Measurements from ENCODE around the gene KCTD16.
A peak's percentile ranks its signal among the peaks of the same experiment; 100 is the strongest.

The KCTD16 gene

DNA sequence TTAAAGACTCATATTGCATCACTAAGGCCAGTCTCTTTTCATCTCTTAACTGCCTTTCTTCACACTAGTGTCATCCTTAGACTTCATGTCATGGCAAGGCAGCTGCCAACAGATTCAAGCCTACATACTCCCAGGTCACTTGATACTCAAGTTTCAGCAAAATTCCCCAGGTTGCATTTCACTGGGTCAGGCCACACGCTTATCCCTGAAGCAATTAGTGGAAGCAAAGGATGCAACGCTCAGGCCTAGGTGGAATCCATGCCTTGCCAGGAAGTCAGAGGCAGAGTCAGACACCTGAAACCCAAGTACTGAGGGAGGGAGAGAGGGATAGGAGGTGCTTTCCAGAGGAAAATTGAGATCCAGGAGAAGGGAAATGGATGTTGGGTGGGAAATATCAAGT, 29.1 kb upstream of the KCTD16 start:
- Histone ChIP-seq H3K4me1 (peaks cover 11% of the 10 kb centered on the region), H3K9me3 (no peaks in the 10 kb centered on the region), H3K36me3 (replicated peaks) (no peaks in the 10 kb centered on the region), H3K4me3 (no peak overlapping the region), H3K27me3 (ENCODE audit: low read depth) (peaks cover 8% of the 10 kb centered on the region)
- DNase-seq (ENCODE audit: low spot score in 2 of 2): no peak
- in situ Hi-C loops (cut with MboI; ENCODE audit: low sequenced_read_pairs): no loop called here

DNA sequence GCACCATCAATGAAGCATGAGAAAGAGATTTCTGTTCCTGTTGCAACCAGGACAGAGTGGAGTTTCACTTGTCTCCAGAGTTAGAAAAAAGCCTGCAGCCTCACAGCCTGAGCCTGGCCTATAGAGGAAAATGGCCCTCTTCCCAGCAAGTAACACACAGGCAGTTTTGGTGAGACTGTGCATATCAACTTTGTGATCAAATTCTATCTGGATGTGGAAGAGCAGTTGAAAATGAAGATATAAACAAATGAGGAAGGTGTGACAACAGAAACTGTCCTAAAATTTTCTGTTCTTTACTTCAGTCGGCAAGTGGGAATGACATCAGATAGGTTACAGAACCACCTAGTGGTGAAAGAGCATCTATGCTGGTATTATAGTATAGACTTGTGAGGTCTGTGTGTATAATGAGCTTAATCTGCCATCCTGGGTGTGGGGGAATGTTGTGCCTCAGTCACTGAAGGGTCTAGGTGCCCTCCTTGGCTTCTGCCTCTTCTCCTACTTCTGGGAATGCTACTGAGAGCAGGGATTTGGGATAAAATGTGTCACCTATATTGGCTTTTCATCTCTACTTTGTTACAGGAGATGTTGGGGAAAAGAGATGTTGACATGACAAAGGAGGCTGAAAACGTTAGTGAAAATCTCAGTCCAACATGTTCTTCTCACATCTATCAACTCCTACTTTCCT, 28.4 kb upstream of the KCTD16 start:
- Histone ChIP-seq H3K9me3 (no peaks in the 10 kb centered on the region), H3K27me3 (ENCODE audit: low read depth) (peaks cover 8% of the 10 kb centered on the region), H3K4me3 (no peak overlapping the region), H3K36me3 (replicated peaks) (no peaks in the 10 kb centered on the region), H3K4me1 (peaks cover 11% of the 10 kb centered on the region)
- DNase-seq (ENCODE audit: low spot score in 2 of 2): peak in 1 of 2 experiments; percentile 43
- in situ Hi-C loops (cut with MboI; ENCODE audit: low sequenced_read_pairs): no loop called here

DNA sequence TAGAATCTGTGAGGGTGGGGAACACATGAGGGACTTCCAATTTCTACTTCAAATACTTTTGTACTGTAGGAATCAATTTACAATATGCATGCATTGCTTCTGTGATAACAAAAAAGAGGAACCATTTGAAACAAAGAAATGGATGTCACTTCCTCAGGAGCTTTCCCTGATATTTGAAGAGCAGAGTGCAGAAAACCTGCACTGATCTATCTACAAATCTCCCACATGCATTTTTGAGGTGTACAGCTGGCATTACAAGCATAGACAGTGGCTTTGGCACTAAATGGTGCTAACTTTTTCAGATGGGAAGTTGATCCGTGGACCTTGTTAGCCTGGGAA, 27.9 kb upstream of the KCTD16 start:
- in situ Hi-C loops (cut with MboI; ENCODE audit: low sequenced_read_pairs): no loop called here
- no peak overlapping the region for H3K4me3 ChIP-seq
- no peaks in the 10 kb centered on the region for H3K36me3 ChIP-seq (replicated peaks)
- peaks cover 11% of the 10 kb centered on the region for H3K4me1 ChIP-seq
- no peaks in the 10 kb centered on the region for H3K9me3 ChIP-seq
- peaks cover 8% of the 10 kb centered on the region for H3K27me3 ChIP-seq (ENCODE audit: low read depth)
- DNase-seq (ENCODE audit: low spot score in 2 of 2): no peak

DNA sequence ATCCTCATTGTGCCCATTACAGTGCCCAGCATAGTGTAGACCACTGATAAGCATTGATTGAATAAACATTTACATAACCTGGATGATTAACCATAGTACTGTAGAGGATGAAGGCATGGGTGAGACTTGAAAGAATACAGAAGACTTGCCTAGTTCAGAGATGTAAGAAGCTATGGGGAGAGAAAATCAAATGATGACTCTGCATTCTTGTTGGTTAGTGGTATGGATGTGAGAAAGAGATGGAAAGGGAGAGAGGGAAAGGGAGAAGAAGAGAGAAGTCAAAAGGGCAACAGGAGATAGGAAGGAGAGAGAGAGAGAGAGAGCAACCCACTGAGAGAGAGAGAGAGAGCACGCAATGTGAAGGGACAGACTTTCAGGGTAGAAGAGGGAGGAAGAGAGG, 27.0 kb upstream of the KCTD16 start:
- Histone ChIP-seq H3K4me1 (peaks cover 11% of the 10 kb centered on the region), H3K9me3 (no peaks in the 10 kb centered on the region)
- in situ Hi-C loops (cut with MboI; ENCODE audit: low sequenced_read_pairs): no loop called here

DNA sequence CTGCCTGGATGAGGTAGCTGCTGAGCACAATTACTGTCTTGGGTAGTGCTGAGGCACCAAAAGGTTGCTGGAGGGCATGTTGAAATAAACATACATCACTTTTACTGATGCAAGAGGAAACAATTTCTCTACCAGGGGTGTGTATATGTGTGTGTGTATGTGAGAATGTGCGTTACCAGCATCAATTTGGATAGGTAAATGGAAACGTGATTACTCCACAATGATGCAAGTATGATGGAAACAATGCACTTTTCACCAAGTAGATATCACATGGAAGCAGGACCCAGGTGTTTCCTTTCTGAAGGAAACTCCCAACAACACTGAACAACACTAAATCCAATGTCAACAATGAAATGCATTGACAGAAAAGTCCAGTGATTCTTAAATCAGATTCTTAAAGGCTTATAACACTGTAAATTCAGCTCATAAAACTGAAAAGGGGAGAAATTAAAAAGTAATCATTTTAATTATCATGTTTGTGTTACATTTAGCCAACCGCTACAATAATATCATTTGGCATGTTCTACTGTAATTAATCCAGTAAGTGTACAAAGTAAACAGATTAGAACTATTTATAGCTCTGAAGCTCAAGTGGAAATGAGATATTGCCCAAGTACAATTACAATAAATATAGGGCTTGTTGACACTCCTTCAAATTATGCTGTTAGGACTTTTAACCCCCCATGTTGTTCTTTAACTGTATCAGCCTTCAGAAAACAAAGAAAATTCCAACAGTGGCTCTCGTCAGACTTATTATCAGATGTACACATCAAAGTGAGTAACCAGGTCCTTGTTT, 25.5 kb upstream of the KCTD16 start:
- Histone ChIP-seq H3K4me1 (peaks cover 11% of the 10 kb centered on the region), H3K9me3 (no peaks in the 10 kb centered on the region), H3K36me3 (replicated peaks) (no peaks in the 10 kb centered on the region), H3K4me3 (no peak overlapping the region), H3K27me3 (ENCODE audit: low read depth) (0 out of 2 replicates have a peak, but pooled peaks cover 4% of the 10 kb centered on the region)
- no peak for DNase-seq (ENCODE audit: low spot score in 2 of 2)
- in situ Hi-C loops (cut with MboI; ENCODE audit: low sequenced_read_pairs): no loop called here

More for the DNA sequence above, 27.0 kb upstream of the KCTD16 start:
- H3K27me3 ChIP-seq (ENCODE audit: low read depth): peaks cover 3% of the 10 kb centered on the region; the same call in 1 of the 2 replicates
- H3K4me3 ChIP-seq: no peak overlapping the region
- no peak for DNase-seq (ENCODE audit: low spot score in 2 of 2)
- H3K36me3 ChIP-seq (replicated peaks): no peaks in the 10 kb centered on the region

DNA sequence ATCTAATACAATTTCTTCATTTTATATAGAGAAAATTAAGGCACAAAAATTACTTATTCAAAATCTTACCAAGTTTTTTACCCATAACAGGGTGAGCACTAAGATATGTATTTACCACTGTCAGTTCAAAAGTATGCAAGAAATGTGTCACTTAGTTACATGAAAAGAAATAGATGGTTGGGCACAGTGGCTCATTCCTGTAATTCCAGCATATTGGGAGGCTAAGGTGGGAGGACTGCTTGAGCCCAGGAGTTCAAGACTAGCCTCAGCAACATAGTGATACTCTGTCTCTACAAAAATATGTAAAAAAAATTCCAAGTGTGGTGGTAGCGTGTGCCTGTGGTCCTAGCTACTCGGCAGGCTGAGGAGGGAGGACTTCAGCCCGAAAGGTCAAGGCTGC, 19.6 kb upstream of the KCTD16 start:
- no peaks in the 10 kb centered on the region for H3K36me3 ChIP-seq (replicated peaks)
- in situ Hi-C loops (cut with MboI; ENCODE audit: low sequenced_read_pairs): no loop called here
- H3K27me3 ChIP-seq (ENCODE audit: low read depth): 0 out of 2 replicates have a peak, but pooled peaks cover 4% of the 10 kb centered on the region
- peaks cover 10% of the 10 kb centered on the region for H3K4me1 ChIP-seq
- no peak overlapping the region for H3K4me3 ChIP-seq
- H3K9me3 ChIP-seq: no peaks in the 10 kb centered on the region
- no peak for DNase-seq (ENCODE audit: low spot score in 2 of 2)

DNA sequence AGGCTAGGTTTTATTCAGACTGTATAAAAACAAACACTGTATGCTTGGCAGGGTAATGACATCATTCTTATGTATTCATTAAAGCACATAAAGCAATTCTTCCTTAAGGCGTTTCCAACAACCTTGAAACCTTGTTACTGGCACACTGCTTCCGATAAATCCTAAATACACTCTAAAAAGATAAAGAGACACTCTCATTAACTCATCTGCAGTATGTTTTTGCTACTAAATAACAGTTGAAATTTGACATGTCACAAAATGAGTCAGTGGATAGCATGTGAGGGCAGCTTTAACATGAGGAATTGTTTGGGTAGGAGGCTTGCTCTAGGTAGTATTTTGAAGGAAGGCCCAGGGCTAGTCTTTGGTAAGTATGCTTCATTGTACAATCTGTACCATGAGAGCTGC, 13.9 kb upstream of the KCTD16 start:
- Histone ChIP-seq H3K4me1 (peaks cover 7% of the 10 kb centered on the region), H3K4me3 (no peak overlapping the region), H3K36me3 (replicated peaks) (peaks cover 9% of the 10 kb centered on the region), H3K27me3 (ENCODE audit: low read depth) (no peaks in the 10 kb centered on the region), H3K9me3 (no peaks in the 10 kb centered on the region)
- in situ Hi-C loops (cut with MboI; ENCODE audit: low sequenced_read_pairs): no loop called here
- no peak for DNase-seq (ENCODE audit: low spot score in 2 of 2)

DNA sequence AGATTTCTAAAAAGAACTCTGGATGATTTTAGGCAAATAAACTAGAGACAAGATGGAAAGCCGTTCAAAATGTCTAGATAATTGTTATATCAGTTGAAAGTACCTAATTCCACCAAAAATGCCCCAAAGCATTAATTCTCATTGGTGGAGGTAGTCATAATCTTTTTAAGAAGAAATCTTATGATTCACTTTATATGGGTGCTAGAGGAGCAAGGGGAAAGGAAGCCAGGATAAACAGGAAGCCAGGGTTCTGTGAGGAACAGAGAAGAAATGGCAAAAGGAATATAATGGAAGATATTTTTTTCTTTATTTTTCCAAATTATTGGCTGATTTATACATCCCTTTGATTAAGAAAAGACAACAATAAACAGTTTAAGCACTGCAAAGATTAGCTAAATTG, 8.0 kb upstream of the KCTD16 start:
- no peak overlapping the region for H3K4me3 ChIP-seq
- H3K36me3 ChIP-seq (replicated peaks): peaks cover 48% of the 10 kb centered on the region
- H3K27me3 ChIP-seq (ENCODE audit: low read depth): no peaks in the 10 kb centered on the region
- peaks cover 8% of the 10 kb centered on the region for H3K4me1 ChIP-seq
- in situ Hi-C loops (cut with MboI; ENCODE audit: low sequenced_read_pairs): no loop called here
- no peaks in the 10 kb centered on the region for H3K9me3 ChIP-seq
- DNase-seq (ENCODE audit: low spot score in 2 of 2): no peak

DNA sequence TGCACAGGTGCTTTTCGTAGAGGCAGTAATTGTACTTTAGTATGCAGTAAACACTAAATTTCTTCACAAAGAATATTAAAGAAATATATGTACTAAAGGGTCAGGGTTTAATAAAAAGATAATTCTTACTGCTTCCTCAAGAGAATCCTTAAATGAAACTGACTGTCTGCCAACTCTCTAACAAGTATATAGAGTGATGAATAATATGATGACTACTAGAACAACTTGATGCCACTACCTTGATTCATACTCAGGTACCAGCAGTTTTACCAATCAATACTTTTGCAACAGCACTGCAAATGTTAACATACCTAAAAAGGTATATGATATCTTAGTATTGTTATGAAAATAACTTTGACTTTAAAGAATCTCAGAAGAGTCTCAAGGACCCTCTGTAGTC, 4.0 kb upstream of the KCTD16 start:
- no peak for DNase-seq (ENCODE audit: low spot score in 2 of 2)
- Histone ChIP-seq H3K36me3 (replicated peaks) (peaks cover 40% of the 10 kb centered on the region), H3K27me3 (ENCODE audit: low read depth) (no peaks in the 10 kb centered on the region), H3K4me3 (no peak overlapping the region), H3K9me3 (no peaks in the 10 kb centered on the region), H3K4me1 (peaks cover 15% of the 10 kb centered on the region)
- in situ Hi-C loops (cut with MboI; ENCODE audit: low sequenced_read_pairs): no loop called here

DNA sequence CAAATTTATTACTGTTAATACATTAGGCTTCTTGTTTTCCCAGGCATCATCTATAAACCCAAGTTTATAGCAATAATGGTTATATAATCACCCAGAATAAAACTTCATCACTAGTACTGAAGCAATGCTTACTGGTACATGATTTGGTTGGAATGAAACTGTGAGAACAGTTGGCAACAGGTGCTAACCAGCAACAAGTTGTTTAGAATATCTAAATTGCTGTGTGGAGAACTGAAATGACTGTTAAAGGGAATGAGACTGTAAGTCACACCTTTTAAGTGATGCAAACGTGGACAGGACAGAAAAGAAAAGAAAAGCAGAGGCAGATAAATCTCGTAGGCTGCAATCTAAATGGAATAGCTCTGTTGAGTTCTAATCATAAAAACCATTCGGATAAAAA, 2.7 kb upstream of the KCTD16 start:
- Histone ChIP-seq H3K36me3 (replicated peaks) (peaks cover 27% of the 10 kb centered on the region), H3K4me3 (no peak overlapping the region), H3K9me3 (no peaks in the 10 kb centered on the region), H3K4me1 (peaks cover 15% of the 10 kb centered on the region), H3K27me3 (ENCODE audit: low read depth) (no peaks in the 10 kb centered on the region)
- DNase-seq (ENCODE audit: low spot score in 2 of 2): no peak
- in situ Hi-C loops (cut with MboI; ENCODE audit: low sequenced_read_pairs): no loop called here

DNA sequence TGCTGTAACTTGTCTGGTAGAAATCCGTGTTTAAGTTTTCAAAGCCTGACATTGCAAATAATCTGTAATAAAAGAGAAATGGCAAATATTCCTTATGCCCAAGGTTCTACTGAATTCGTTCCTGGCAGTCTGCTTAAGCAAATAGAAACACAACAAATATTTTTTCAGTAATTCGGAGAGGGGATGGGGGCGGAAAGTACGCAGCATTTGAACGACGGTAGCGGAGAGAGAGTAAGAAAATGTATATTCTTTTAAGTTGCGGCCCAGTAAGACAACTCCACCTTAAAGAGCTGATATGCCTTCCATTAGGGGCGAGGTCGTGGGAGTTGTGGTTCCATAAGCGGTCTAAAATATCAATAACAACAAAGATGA, 783 bp upstream of the KCTD16 start:
- DNase-seq (ENCODE audit: low spot score in 2 of 2): no peak
- peak overlapping the region; percentile 81 for H3K4me3 ChIP-seq
- H3K4me1 ChIP-seq: peaks cover 15% of the 10 kb centered on the region
- in situ Hi-C loops (cut with MboI; ENCODE audit: low sequenced_read_pairs): no loop called here
- no peaks in the 10 kb centered on the region; the same call in 1 of the 2 replicates for H3K27me3 ChIP-seq (ENCODE audit: low read depth)
- H3K9me3 ChIP-seq: no peaks in the 10 kb centered on the region
- peaks cover 13% of the 10 kb centered on the region; the same call in 1 of the 2 replicates for H3K36me3 ChIP-seq (replicated peaks)

DNA sequence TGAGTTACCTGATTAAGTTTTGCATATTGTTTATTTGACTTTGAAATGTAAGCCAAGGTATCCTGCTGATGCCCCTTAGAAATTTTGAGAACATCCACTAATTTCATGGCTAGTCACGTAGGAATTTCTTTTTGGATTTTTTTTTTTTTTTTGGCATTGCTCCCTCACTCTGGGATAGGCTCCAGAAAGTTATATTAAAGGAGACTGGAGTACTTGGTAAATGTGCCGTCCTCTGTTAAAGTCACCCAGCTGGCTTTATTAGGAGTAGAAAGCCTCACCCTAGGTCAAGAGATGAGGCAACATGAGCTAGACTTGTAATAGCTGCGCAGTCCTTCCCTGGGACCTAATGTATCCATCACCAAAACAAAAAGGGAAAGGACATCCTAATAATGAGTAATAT, 3.1 kb downstream of the KCTD16 start:
- no peak for DNase-seq (ENCODE audit: low spot score in 2 of 2)
- Histone ChIP-seq H3K36me3 (replicated peaks) (no peaks in the 10 kb centered on the region; the same call in 1 of the 2 replicates), H3K9me3 (no peaks in the 10 kb centered on the region), H3K27me3 (ENCODE audit: low read depth) (peaks cover 7% of the 10 kb centered on the region; the same call in 1 of the 2 replicates), H3K4me1 (peaks cover 7% of the 10 kb centered on the region), H3K4me3 (no peak overlapping the region)
- in situ Hi-C loops (cut with MboI; ENCODE audit: low sequenced_read_pairs): no loop called here

DNA sequence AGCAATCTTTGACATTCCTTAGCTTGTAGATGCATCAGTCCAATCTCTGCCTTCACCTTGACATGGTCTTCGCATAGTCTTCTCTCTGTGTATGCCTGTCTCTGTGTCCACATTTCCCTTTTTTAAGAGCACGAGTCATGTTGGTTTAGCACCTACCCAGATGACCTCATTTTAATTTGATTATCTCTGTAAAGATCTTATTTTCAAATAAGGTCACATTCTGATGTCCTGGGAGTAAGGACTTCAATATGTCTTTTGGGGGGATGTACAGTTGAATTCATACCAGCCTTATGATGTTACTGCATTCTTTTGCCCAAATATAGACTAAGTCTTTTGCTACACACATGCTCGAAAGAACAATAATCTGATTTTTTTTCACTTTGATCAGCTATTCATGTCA, 6.9 kb downstream of the KCTD16 start:
- no peak overlapping the region for H3K4me3 ChIP-seq
- in situ Hi-C loops (cut with MboI; ENCODE audit: low sequenced_read_pairs): no loop called here
- no peaks in the 10 kb centered on the region for H3K36me3 ChIP-seq (replicated peaks)
- H3K27me3 ChIP-seq (ENCODE audit: low read depth): peaks cover 7% of the 10 kb centered on the region; the same call in 1 of the 2 replicates
- DNase-seq (ENCODE audit: low spot score in 2 of 2): no peak
- no peaks in the 10 kb centered on the region for H3K9me3 ChIP-seq
- H3K4me1 ChIP-seq: no peaks in the 10 kb centered on the region

DNA sequence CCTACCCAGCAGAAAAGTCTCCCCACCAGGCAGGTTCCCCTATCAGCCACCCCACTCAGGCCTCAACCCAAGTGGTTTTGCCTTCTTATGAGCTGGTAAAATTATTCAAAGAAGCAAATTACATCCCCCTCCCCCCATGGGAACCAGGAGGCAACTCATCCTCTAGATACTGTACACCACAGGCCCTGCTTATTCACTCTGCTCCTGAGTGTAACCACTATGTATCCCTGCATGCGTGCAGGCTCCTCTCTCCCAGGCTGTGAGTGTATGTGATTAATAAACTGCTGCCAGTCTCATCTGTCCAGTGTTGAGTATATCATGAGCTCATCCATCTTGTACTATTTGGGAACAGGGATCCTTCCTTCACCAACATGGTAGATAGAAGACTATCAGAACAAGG, 8.6 kb downstream of the KCTD16 start:
- DNase-seq (ENCODE audit: low spot score in 2 of 2): no peak
- Histone ChIP-seq H3K4me3 (no peak overlapping the region), H3K9me3 (no peaks in the 10 kb centered on the region), H3K4me1 (no peaks in the 10 kb centered on the region), H3K27me3 (ENCODE audit: low read depth) (peaks cover 8% of the 10 kb centered on the region), H3K36me3 (replicated peaks) (no peaks in the 10 kb centered on the region)
- in situ Hi-C loops (cut with MboI; ENCODE audit: low sequenced_read_pairs): no loop called here
